Type B pancreatic cell (in vitro differentiated cells): ENCODE results near the gene CD207. TPM values are rescaled to one million over a fixed set of nuclear protein-coding genes. Genes with fewer than 3 reads are reported as not detected.

Source experiments
- DNase-seq: peaks from one replicate; pipeline ENCODE4 v3.0.0; 2021; ENCODE audit warnings: mixed read lengths; ENCODE audit not compliant: unreplicated experiment; ENCODE audit errors: extremely low spot score
- H3K27ac Mint-ChIP-seq: 2 replicates; pipeline ENCODE4 v1.8.0; 2021; ENCODE audit warnings: mild to moderate bottlenecking, mixed read lengths
- H3K27me3 Mint-ChIP-seq: 2 replicates; pipeline ENCODE4 v1.8.0; 2021; ENCODE audit warnings: mixed read lengths
- H3K36me3 Mint-ChIP-seq: 2 replicates; pipeline ENCODE4 v1.8.0; 2021; ENCODE audit warnings: mixed read lengths
- H3K4me1 Mint-ChIP-seq: one replicate; pipeline ENCODE4 v1.8.0; 2021; ENCODE audit warnings: mixed read lengths; ENCODE audit not compliant: unreplicated experiment
- H3K4me3 Mint-ChIP-seq: 2 replicates; pipeline ENCODE4 v1.8.0; 2021; ENCODE audit warnings: mild to moderate bottlenecking, mixed read lengths
- H3K9me3 Mint-ChIP-seq: 2 replicates; pipeline ENCODE4 v1.8.0; 2021; ENCODE audit warnings: mixed read lengths
- total RNA-seq: library from RNA; stranded (reverse); gene quantifications from 2 replicates; pipeline ENCODE4 v1.2.1, GENCODE V29; 2021; ENCODE audit warnings: low replicate concordance
- TF ChIP-seq, protein P1 (sequence below): fragments of 200-600 bp; sonication (generic); conservative IDR thresholded peaks from 2 replicates; pipeline ENCODE4 v1.5.0; 2021; ENCODE audit warnings: antibody characterized with exemption, mild to moderate bottlenecking

Gene CD207
- total RNA-seq, 1 donor from 2014 or later = not detected

DNA sequence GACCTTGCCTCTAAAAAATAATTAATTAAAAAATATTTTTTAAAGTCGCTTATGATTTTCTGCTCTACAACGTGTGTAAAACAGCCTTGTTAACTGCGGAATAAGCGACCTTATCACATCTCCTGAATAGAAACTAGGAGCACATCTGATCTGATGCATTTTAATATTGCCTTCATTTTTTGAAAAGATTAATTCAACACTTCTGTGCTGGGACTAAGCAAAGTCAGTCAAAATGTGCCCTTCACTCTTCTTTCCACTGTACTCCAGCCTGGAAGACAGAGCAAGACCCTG is 27.8 kb downstream of the CD207 start:
- DNase-seq = no peak
- Mint-ChIP-seq H3K9me3 (peaks cover under 1% of the 10 kb centered on the region), H3K4me1 (no peaks in the 10 kb centered on the region), H3K27me3 (peaks cover 42% of the 10 kb centered on the region), H3K4me3 (no peak overlapping the region), H3K27ac (no peak overlapping the region), H3K36me3 (no peaks in the 10 kb centered on the region)
- TF ChIP-seq, protein P1, sequence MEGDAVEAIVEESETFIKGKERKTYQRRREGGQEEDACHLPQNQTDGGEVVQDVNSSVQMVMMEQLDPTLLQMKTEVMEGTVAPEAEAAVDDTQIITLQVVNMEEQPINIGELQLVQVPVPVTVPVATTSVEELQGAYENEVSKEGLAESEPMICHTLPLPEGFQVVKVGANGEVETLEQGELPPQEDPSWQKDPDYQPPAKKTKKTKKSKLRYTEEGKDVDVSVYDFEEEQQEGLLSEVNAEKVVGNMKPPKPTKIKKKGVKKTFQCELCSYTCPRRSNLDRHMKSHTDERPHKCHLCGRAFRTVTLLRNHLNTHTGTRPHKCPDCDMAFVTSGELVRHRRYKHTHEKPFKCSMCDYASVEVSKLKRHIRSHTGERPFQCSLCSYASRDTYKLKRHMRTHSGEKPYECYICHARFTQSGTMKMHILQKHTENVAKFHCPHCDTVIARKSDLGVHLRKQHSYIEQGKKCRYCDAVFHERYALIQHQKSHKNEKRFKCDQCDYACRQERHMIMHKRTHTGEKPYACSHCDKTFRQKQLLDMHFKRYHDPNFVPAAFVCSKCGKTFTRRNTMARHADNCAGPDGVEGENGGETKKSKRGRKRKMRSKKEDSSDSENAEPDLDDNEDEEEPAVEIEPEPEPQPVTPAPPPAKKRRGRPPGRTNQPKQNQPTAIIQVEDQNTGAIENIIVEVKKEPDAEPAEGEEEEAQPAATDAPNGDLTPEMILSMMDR = no peak

DNA sequence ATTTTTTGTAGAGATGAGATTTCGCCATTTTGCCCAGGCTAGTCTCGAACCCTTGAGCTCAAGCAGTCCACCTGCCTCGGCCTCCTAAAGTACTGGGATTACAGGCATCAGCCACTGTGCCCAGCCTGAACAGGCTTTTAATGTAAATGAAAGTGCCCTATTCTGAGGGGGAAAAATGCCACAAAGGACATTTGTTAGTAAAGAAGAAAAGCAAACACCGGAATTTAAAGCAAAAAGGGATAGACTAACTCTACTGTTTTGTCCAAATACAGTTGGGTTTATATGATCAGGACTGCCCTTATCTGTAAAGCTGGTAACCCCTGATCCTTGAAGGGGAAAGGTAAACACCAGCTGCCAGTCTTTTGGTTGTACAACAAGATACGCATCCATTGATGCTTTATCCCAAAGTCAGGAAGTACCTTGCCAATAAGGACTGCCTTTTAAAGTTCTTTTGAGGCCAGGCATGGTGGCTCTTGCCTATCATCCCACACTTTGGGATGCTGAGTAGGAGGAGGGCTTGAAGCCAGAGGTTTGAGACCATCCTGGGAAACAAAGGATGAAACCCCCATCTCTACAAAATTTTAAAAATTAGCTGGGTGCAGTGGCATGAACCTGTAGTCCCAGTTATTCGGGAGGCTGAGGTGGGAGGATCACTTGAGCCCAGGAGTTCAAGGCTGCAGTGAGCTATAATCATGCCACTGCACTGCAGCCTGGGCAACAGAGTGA is 28.4 kb downstream of the CD207 start:
- no peaks in the 10 kb centered on the region for H3K36me3 Mint-ChIP-seq

DNA sequence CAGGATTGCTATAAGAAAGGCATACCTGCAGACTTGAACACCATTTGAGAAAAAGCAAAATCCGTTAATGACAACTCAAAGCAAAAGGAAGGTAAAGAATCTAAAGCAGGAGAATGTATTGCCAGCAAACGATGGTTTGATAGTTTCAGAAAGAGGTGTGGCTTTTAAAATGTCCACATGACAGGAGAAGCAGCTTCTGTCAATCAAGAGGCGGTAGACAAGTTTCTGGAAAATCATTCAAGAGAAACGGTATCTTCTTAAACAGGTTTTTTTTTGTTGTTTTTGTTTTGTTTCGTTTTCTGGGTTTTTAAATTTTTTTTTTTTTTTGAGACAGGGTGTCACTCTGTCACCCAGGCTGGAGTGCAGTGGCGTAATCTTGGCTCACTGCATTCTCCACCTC is 29.0 kb downstream of the CD207 start:
- H3K27ac Mint-ChIP-seq = no peak overlapping the region
- H3K4me1 Mint-ChIP-seq = no peaks in the 10 kb centered on the region
- DNase-seq = no peak
- H3K9me3 Mint-ChIP-seq = no peaks in the 10 kb centered on the region
- no peak overlapping the region for H3K4me3 Mint-ChIP-seq
- peaks cover 44% of the 10 kb centered on the region for H3K27me3 Mint-ChIP-seq
- TF ChIP-seq, protein P1 = no peak
- H3K36me3 Mint-ChIP-seq = no peaks in the 10 kb centered on the region

More for the DNA sequence above, 28.4 kb downstream of the CD207 start:
- Mint-ChIP-seq H3K9me3 (no peaks in the 10 kb centered on the region), H3K27me3 (peaks cover 44% of the 10 kb centered on the region), H3K27ac (no peak overlapping the region), H3K4me3 (no peak overlapping the region), H3K4me1 (no peaks in the 10 kb centered on the region)
- DNase-seq = no peak
- TF ChIP-seq, protein P1 = no peak

DNA sequence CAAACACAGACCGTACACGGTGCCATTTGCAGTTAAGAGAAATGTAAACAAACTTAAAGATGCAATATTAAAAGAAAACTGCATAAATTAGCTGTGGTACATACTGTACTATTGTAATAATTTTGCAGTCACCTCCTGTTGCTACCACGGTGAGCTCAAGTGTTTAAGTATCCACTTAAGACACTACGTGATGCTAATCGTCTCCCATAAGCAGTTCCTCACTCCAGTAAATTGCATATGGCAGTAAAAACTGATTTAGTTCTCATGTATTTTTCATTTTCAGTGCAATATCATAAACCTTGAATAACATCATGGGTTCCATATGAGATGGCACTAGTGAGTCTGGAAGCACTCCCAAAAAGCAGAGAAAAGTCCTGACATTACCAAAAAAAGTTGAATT is 29.6 kb downstream of the CD207 start:
- no peaks in the 10 kb centered on the region for H3K9me3 Mint-ChIP-seq

DNA sequence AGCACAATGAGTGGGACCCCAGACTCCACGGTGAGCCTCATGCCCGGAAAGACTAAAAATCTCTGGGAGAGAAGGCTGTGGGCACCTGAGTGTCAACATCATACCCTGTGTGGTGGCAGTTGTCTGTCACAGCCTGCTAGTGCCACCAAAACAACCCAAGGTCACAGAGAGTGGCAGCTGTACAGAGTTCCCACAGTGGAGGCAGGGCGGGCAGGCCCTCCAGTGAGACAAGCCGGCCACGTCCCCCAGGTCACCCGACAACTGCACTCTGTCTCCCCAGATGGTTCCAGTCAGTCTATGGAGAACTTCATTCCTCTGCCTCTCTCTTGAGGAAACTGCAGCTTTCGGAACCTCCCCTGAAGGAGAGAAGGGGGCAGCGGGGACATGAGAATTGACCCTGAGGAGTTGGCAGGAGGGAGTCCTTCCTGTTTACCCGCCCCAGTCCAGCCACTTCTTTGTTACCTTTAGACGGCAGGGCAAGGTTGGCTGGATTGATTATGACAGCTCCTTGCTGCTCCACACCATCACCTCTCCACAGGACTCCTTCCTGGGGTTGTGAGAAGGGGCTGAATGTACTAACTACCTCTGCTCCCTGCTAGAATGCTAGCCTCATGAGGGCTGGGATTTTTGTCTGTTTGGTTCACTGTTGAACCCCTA is 33.9 kb downstream of the CD207 start:
- TF ChIP-seq, protein P1 = no peak
- H3K4me1 Mint-ChIP-seq = no peaks in the 10 kb centered on the region
- H3K9me3 Mint-ChIP-seq = peaks cover 9% of the 10 kb centered on the region
- no peak overlapping the region for H3K27ac Mint-ChIP-seq
- DNase-seq = no peak
- no peak overlapping the region for H3K4me3 Mint-ChIP-seq
- peaks cover 59% of the 10 kb centered on the region for H3K27me3 Mint-ChIP-seq
- no peaks in the 10 kb centered on the region for H3K36me3 Mint-ChIP-seq

More for the DNA sequence above, 29.6 kb downstream of the CD207 start:
- H3K4me1 Mint-ChIP-seq = no peaks in the 10 kb centered on the region
- no peak overlapping the region for H3K27ac Mint-ChIP-seq
- no peak overlapping the region for H3K4me3 Mint-ChIP-seq
- H3K27me3 Mint-ChIP-seq = peaks cover 45% of the 10 kb centered on the region
- DNase-seq = no peak
- H3K36me3 Mint-ChIP-seq = no peaks in the 10 kb centered on the region
- TF ChIP-seq, protein P1 = no peak
